WTC11 (cell line): ENCODE measurements around the gene HOXD10.

Source experiments
- CREM ChIP-seq: sonication (generic); formaldehyde crosslinking; IDR thresholded peaks from 2 replicates; pipeline ENCODE4 v1.8.1; 2022; ENCODE audit warnings: mild to moderate bottlenecking, missing genetic modification reagents, moderate library complexity
- ETV6 ChIP-seq: sonication (generic); formaldehyde crosslinking; IDR thresholded peaks from 2 replicates; pipeline ENCODE4 v1.8.1; 2022; ENCODE audit warnings: mild to moderate bottlenecking, missing genetic modification reagents
- NFATC4 ChIP-seq: fragments of 250-450 bp; sonication (Bioruptor Pico); IDR thresholded peaks from 2 replicates; pipeline ENCODE4 v1.9.0; 2021; ENCODE audit warnings: mild to moderate bottlenecking
- TCF7 ChIP-seq: sonication (generic); formaldehyde crosslinking; IDR thresholded peaks from 2 replicates; pipeline ENCODE4 v1.8.0; 2022; ENCODE audit warnings: mild to moderate bottlenecking, low read depth, missing genetic modification reagents, moderate library complexity
- TF ChIP-seq, protein P1 (sequence below): fragments of 200-600 bp; IDR thresholded peaks from 2 replicates; pipeline ENCODE4 v1.8.0; 2022; ENCODE audit warnings: antibody characterized with exemption
- TF ChIP-seq, protein P2 (sequence below): fragments of 250-450 bp; sonication (Bioruptor Pico); IDR thresholded peaks from 2 replicates; pipeline ENCODE4 v1.8.0; 2021; ENCODE audit warnings: mild to moderate bottlenecking
- TF ChIP-seq, protein P3 (sequence below): sonication (generic); formaldehyde crosslinking; IDR thresholded peaks from 2 replicates; pipeline ENCODE4 v1.8.0; 2023; ENCODE audit warnings: missing genetic modification reagents
- TF ChIP-seq, protein P4 (sequence below): sonication (generic); formaldehyde crosslinking; conservative IDR thresholded peaks from 2 replicates; pipeline ENCODE4 v1.8.1; 2023; ENCODE audit warnings: mild to moderate bottlenecking, low read depth, missing genetic modification reagents, moderate library complexity
- TF ChIP-seq, protein P5 (sequence below): sonication (generic); formaldehyde crosslinking; IDR thresholded peaks from 2 replicates; pipeline ENCODE4 v1.8.0; 2023; ENCODE audit warnings: mild to moderate bottlenecking, missing genetic modification reagents
- TF ChIP-seq, protein P6 (sequence below): sonication (generic); formaldehyde crosslinking; IDR thresholded peaks from 2 replicates; pipeline ENCODE4 v1.8.1; 2022; ENCODE audit warnings: missing genetic modification reagents, borderline replicate concordance
- TF ChIP-seq, protein P7 (sequence below): sonication (generic); formaldehyde crosslinking; IDR thresholded peaks from 2 replicates; pipeline ENCODE4 v1.8.0; 2022; ENCODE audit warnings: mild to moderate bottlenecking, missing genetic modification reagents
- TF ChIP-seq, protein P8 (sequence below): fragments of 250-450 bp; sonication (Bioruptor Pico); IDR thresholded peaks from 2 replicates; pipeline ENCODE4 v2.1.2; 2022; ENCODE audit warnings: mild to moderate bottlenecking, moderate library complexity
- TF ChIP-seq, protein P9 (sequence below): sonication (generic); formaldehyde crosslinking; IDR thresholded peaks from 2 replicates; pipeline ENCODE4 v1.8.0; 2022; ENCODE audit warnings: missing genetic modification reagents

DNA sequence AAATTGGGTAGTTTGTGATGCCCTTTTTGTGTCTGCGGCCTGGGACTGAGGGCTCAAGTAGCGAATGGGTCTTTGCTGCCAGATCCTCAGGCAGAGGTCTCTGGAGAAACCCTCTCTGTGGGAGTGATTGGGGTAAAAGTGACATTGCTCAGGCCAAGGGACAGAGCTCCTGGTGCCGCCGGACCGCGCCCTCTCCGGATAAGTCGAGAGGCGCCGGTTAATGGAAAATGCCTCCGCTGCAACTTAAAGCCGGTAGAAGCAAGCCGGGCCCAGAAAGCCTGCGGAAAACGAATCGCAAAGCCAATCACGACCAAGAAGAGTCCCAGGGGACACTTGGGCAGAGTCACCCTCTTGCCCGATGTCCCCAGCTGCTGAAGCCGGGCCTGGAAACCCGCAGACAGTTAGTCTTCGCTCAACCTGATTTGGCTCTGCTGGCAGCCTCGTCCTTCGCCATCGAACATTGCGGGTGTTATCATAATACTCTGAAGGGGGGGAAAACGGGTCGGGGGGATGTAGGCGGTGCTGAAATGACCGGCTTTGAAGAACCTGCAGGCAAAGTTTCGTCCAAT lies 17.3 kb upstream of the HOXD10 start:
- TF ChIP-seq, protein P1, sequence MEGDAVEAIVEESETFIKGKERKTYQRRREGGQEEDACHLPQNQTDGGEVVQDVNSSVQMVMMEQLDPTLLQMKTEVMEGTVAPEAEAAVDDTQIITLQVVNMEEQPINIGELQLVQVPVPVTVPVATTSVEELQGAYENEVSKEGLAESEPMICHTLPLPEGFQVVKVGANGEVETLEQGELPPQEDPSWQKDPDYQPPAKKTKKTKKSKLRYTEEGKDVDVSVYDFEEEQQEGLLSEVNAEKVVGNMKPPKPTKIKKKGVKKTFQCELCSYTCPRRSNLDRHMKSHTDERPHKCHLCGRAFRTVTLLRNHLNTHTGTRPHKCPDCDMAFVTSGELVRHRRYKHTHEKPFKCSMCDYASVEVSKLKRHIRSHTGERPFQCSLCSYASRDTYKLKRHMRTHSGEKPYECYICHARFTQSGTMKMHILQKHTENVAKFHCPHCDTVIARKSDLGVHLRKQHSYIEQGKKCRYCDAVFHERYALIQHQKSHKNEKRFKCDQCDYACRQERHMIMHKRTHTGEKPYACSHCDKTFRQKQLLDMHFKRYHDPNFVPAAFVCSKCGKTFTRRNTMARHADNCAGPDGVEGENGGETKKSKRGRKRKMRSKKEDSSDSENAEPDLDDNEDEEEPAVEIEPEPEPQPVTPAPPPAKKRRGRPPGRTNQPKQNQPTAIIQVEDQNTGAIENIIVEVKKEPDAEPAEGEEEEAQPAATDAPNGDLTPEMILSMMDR, result no peak
- TF ChIP-seq, protein P2, sequence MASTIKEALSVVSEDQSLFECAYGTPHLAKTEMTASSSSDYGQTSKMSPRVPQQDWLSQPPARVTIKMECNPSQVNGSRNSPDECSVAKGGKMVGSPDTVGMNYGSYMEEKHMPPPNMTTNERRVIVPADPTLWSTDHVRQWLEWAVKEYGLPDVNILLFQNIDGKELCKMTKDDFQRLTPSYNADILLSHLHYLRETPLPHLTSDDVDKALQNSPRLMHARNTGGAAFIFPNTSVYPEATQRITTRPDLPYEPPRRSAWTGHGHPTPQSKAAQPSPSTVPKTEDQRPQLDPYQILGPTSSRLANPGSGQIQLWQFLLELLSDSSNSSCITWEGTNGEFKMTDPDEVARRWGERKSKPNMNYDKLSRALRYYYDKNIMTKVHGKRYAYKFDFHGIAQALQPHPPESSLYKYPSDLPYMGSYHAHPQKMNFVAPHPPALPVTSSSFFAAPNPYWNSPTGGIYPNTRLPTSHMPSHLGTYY (CRISPR knock-in tag), result no peak
- TF ChIP-seq, protein P3, sequence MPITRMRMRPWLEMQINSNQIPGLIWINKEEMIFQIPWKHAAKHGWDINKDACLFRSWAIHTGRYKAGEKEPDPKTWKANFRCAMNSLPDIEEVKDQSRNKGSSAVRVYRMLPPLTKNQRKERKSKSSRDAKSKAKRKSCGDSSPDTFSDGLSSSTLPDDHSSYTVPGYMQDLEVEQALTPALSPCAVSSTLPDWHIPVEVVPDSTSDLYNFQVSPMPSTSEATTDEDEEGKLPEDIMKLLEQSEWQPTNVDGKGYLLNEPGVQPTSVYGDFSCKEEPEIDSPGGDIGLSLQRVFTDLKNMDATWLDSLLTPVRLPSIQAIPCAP (CRISPR knock-in tag), result no peak
- TF ChIP-seq, protein P4, sequence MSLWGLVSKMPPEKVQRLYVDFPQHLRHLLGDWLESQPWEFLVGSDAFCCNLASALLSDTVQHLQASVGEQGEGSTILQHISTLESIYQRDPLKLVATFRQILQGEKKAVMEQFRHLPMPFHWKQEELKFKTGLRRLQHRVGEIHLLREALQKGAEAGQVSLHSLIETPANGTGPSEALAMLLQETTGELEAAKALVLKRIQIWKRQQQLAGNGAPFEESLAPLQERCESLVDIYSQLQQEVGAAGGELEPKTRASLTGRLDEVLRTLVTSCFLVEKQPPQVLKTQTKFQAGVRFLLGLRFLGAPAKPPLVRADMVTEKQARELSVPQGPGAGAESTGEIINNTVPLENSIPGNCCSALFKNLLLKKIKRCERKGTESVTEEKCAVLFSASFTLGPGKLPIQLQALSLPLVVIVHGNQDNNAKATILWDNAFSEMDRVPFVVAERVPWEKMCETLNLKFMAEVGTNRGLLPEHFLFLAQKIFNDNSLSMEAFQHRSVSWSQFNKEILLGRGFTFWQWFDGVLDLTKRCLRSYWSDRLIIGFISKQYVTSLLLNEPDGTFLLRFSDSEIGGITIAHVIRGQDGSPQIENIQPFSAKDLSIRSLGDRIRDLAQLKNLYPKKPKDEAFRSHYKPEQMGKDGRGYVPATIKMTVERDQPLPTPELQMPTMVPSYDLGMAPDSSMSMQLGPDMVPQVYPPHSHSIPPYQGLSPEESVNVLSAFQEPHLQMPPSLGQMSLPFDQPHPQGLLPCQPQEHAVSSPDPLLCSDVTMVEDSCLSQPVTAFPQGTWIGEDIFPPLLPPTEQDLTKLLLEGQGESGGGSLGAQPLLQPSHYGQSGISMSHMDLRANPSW, result no peak
- TF ChIP-seq, protein P5, sequence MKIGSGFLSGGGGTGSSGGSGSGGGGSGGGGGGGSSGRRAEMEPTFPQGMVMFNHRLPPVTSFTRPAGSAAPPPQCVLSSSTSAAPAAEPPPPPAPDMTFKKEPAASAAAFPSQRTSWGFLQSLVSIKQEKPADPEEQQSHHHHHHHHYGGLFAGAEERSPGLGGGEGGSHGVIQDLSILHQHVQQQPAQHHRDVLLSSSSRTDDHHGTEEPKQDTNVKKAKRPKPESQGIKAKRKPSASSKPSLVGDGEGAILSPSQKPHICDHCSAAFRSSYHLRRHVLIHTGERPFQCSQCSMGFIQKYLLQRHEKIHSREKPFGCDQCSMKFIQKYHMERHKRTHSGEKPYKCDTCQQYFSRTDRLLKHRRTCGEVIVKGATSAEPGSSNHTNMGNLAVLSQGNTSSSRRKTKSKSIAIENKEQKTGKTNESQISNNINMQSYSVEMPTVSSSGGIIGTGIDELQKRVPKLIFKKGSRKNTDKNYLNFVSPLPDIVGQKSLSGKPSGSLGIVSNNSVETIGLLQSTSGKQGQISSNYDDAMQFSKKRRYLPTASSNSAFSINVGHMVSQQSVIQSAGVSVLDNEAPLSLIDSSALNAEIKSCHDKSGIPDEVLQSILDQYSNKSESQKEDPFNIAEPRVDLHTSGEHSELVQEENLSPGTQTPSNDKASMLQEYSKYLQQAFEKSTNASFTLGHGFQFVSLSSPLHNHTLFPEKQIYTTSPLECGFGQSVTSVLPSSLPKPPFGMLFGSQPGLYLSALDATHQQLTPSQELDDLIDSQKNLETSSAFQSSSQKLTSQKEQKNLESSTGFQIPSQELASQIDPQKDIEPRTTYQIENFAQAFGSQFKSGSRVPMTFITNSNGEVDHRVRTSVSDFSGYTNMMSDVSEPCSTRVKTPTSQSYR, result no peak
- TF ChIP-seq, protein P6, sequence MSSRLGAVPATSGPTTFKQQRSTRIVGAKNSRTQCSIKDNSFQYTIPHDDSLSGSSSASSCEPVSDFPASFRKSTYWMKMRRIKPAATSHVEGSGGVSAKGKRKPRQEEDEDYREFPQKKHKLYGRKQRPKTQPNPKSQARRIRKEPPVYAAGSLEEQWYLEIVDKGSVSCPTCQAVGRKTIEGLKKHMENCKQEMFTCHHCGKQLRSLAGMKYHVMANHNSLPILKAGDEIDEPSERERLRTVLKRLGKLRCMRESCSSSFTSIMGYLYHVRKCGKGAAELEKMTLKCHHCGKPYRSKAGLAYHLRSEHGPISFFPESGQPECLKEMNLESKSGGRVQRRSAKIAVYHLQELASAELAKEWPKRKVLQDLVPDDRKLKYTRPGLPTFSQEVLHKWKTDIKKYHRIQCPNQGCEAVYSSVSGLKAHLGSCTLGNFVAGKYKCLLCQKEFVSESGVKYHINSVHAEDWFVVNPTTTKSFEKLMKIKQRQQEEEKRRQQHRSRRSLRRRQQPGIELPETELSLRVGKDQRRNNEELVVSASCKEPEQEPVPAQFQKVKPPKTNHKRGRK (CRISPR knock-in tag), result no peak
- TF ChIP-seq ETV6 (CRISPR knock-in tag) (no peak), NFATC4 (no peak), CREM (CRISPR knock-in tag) (no peak), TCF7 (CRISPR knock-in tag) (no peak)
- TF ChIP-seq, protein P7, sequence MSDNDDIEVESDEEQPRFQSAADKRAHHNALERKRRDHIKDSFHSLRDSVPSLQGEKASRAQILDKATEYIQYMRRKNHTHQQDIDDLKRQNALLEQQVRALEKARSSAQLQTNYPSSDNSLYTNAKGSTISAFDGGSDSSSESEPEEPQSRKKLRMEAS, result no peak
- TF ChIP-seq, protein P8, sequence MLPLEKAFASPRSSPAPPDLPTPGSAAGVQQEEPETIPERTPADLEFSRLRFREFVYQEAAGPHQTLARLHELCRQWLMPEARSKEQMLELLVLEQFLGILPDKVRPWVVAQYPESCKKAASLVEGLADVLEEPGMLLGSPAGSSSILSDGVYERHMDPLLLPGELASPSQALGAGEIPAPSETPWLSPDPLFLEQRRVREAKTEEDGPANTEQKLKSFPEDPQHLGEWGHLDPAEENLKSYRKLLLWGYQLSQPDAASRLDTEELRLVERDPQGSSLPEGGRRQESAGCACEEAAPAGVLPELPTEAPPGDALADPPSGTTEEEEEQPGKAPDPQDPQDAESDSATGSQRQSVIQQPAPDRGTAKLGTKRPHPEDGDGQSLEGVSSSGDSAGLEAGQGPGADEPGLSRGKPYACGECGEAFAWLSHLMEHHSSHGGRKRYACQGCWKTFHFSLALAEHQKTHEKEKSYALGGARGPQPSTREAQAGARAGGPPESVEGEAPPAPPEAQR (CRISPR knock-in tag), result no peak
- TF ChIP-seq, protein P9, sequence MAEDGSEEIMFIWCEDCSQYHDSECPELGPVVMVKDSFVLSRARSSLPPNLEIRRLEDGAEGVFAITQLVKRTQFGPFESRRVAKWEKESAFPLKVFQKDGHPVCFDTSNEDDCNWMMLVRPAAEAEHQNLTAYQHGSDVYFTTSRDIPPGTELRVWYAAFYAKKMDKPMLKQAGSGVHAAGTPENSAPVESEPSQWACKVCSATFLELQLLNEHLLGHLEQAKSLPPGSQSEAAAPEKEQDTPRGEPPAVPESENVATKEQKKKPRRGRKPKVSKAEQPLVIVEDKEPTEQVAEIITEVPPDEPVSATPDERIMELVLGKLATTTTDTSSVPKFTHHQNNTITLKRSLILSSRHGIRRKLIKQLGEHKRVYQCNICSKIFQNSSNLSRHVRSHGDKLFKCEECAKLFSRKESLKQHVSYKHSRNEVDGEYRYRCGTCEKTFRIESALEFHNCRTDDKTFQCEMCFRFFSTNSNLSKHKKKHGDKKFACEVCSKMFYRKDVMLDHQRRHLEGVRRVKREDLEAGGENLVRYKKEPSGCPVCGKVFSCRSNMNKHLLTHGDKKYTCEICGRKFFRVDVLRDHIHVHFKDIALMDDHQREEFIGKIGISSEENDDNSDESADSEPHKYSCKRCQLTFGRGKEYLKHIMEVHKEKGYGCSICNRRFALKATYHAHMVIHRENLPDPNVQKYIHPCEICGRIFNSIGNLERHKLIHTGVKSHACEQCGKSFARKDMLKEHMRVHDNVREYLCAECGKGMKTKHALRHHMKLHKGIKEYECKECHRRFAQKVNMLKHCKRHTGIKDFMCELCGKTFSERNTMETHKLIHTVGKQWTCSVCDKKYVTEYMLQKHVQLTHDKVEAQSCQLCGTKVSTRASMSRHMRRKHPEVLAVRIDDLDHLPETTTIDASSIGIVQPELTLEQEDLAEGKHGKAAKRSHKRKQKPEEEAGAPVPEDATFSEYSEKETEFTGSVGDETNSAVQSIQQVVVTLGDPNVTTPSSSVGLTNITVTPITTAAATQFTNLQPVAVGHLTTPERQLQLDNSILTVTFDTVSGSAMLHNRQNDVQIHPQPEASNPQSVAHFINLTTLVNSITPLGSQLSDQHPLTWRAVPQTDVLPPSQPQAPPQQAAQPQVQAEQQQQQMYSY, result no peak
